Liver (tissue), 9 donors: ENCODE measurements around the gene LRRC36. TPM values are rescaled to one million over a fixed set of nuclear protein-coding genes. Genes with fewer than 3 reads are reported as not detected.
"Not testable (repeated sequence)": the region's sequence is repeated elsewhere in the genome, so short reads cannot be mapped to it uniquely, and the experiment has no call there.

Source experiments
- DNase-seq: peaks from one replicate; pipeline ENCODE4 v3.0.0-alpha.2; 2017; ENCODE audit warnings: low spot score
- H3K27ac ChIP-seq, 2 donors: one replicate each; pipeline ENCODE4 v1.7.0; 2013; ENCODE audit warnings: inconsistent platforms in 2 of 2, low read length in 2 of 2, control low read depth in 1 of 2, low read depth in 1 of 2, mild to moderate bottlenecking in 1 of 2
- H3K27me3 ChIP-seq, 4 donors: one replicate each; pipeline versions ENCODE4 v1.6.1 to v1.7.0; 2013; ENCODE audit warnings: low read length in 3 of 4, inconsistent platforms in 1 of 4, mild to moderate bottlenecking in 1 of 4, moderate library complexity in 1 of 4; ENCODE audit not compliant: control insufficient read depth in 4 of 4, insufficient read depth in 4 of 4
- H3K36me3 ChIP-seq, 4 donors: one replicate each; pipeline versions ENCODE4 v1.6.1 to v1.7.0; 2013; ENCODE audit warnings: low read length in 3 of 4, mild to moderate bottlenecking in 3 of 4, low read depth in 1 of 4, moderate library complexity in 1 of 4; ENCODE audit not compliant: control insufficient read depth in 4 of 4, insufficient read depth in 3 of 4
- H3K4me1 ChIP-seq, 4 donors: one replicate each; pipeline versions ENCODE4 v1.6.1 to v1.7.0; 2013; ENCODE audit warnings: low read length in 3 of 4, mild to moderate bottlenecking in 3 of 4, moderate library complexity in 1 of 4; ENCODE audit not compliant: control insufficient read depth in 4 of 4, insufficient read depth in 4 of 4
- H3K4me3 ChIP-seq, 3 donors: one replicate each; pipeline versions ENCODE4 v1.6.1 to v1.7.0; 2013; ENCODE audit warnings: low read length in 3 of 3, control low read depth in 1 of 3, low read depth in 1 of 3, mild to moderate bottlenecking in 1 of 3
- H3K9ac ChIP-seq, 2 donors: one replicate each; pipeline ENCODE4 v1.7.0; 2013; ENCODE audit warnings: low read length in 2 of 2, mild to moderate bottlenecking in 2 of 2, moderate library complexity in 2 of 2, control low read depth in 1 of 2, low read depth in 1 of 2
- H3K9me3 ChIP-seq, 4 donors: one replicate each; pipeline versions ENCODE4 v1.6.1 to v1.7.0; 2013; ENCODE audit warnings: low read length in 3 of 4; ENCODE audit not compliant: control insufficient read depth in 4 of 4
- EGR1 ChIP-seq, 2 donors: IDR thresholded peaks; 2 replicates each; pipeline ENCODE4 v1.6.1; 2016 to 2018; ENCODE audit warnings: antibody characterized with exemption in 2 of 2, low read depth in 2 of 2
- FOXA2 ChIP-seq: IDR thresholded peaks from 2 replicates; pipeline ENCODE4 v1.6.1; 2016; ENCODE audit warnings: antibody characterized with exemption
- GABPA ChIP-seq, 2 donors: IDR thresholded peaks in 1 of 2; conservative IDR thresholded peaks in 1 of 2; 2 replicates each; pipeline ENCODE4 v1.6.1; 2016; ENCODE audit warnings: antibody characterized with exemption in 2 of 2, mild to moderate bottlenecking in 1 of 2, moderate library complexity in 1 of 2
- RAD21 ChIP-seq, 2 donors: IDR thresholded peaks; 2 replicates each; pipeline ENCODE4 v1.6.1; 2016; ENCODE audit warnings: antibody characterized with exemption in 2 of 2, mild to moderate bottlenecking in 2 of 2
- YY1 ChIP-seq: IDR thresholded peaks from 2 replicates; pipeline ENCODE4 v1.6.1; 2016; ENCODE audit warnings: antibody characterized with exemption, mild to moderate bottlenecking
- WGBS: extraction: QIAGEN DNeasy Blood & Tissue Kit; methylation state at CpG from one replicate; pipeline ENCODE4 v1.1.7; 2013; 5-methylcytosine and 5-hydroxymethylcytosine counted together
- polyA plus RNA-seq, 2 donors: library from polyadenylated mRNA; stranded (reverse) in 1 of 2; unstranded in 1 of 2; fragments of 200-250 nt in 1 of 2; fragments of >200 nt in 1 of 2; fragmentation: Nextera tagmentation in 1 of 2; extraction: Ambion mirVana in 1 of 2; gene quantifications; one replicate each; pipeline versions ENCODE4 v1.2.1 to v1.2.3, GENCODE V29; 2013 to 2015
- total RNA-seq, 2 donors: library from RNA; depleted of rRNA; stranded (reverse); fragments of >200 nt; gene quantifications; one replicate each; pipeline ENCODE4 v1.2.3, GENCODE V29; 2014
- TF ChIP-seq, protein P1 (sequence below): fragments of 150-350 bp; IDR thresholded peaks from 2 replicates; pipeline ENCODE4 v1.5.1; 2017; ENCODE audit warnings: improper control_type of control experiment, low read depth, low read length; ENCODE audit not compliant: missing input control
- TF ChIP-seq, protein P2 (sequence below): IDR thresholded peaks from 2 replicates; pipeline ENCODE4 v1.6.1; 2016; ENCODE audit warnings: antibody characterized with exemption, mild to moderate bottlenecking
- TF ChIP-seq, protein P3 (sequence below): IDR thresholded peaks from 2 replicates; pipeline ENCODE4 v1.6.1; 2016; ENCODE audit warnings: antibody characterized with exemption
- donor health status: healthy.
- donor health status: healthy.
- donor health status: healthy.
- donor health status: healthy.
- donor health status: healthy.

LRRC36 gene
- total and polyA plus RNA-seq, 4 donors: 0.08 TPM; not detected in 3

DNA sequence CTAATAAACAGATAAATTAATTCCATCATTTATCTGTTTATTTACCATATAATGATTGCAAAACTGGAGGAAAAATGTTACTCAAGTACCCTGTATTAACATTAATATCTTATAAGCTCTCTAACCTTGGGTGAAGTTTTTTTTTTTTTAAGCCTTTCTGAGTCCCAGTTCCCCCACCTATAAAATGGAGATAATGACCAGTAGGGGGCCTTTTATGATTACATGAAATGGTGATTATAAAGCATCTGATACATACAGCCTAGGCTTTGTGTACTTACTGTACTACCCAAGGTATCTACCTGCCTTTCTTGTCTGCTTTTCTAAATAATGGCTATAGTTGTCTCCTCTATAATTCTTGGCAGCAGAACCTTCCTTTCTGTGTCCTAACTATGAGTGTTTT, 22.6 kb downstream of the LRRC36 start:
- TF ChIP-seq EGR1 (IDR thresholded peaks at IDR 0.05; ENCODE audit: low read depth in 2 of 2): no peak
- no peak for TF ChIP-seq GABPA (IDR thresholded peaks at IDR 0.05 in 1 of 2, conservative IDR thresholded peaks at IDR 0.05 in 1 of 2)
- TF ChIP-seq FOXA2: no peak
- TF ChIP-seq, protein P1, sequence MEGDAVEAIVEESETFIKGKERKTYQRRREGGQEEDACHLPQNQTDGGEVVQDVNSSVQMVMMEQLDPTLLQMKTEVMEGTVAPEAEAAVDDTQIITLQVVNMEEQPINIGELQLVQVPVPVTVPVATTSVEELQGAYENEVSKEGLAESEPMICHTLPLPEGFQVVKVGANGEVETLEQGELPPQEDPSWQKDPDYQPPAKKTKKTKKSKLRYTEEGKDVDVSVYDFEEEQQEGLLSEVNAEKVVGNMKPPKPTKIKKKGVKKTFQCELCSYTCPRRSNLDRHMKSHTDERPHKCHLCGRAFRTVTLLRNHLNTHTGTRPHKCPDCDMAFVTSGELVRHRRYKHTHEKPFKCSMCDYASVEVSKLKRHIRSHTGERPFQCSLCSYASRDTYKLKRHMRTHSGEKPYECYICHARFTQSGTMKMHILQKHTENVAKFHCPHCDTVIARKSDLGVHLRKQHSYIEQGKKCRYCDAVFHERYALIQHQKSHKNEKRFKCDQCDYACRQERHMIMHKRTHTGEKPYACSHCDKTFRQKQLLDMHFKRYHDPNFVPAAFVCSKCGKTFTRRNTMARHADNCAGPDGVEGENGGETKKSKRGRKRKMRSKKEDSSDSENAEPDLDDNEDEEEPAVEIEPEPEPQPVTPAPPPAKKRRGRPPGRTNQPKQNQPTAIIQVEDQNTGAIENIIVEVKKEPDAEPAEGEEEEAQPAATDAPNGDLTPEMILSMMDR: peak; percentile 12
- TF ChIP-seq RAD21 (IDR thresholded peaks at IDR 0.05): peak; percentile 33 to 43

DNA sequence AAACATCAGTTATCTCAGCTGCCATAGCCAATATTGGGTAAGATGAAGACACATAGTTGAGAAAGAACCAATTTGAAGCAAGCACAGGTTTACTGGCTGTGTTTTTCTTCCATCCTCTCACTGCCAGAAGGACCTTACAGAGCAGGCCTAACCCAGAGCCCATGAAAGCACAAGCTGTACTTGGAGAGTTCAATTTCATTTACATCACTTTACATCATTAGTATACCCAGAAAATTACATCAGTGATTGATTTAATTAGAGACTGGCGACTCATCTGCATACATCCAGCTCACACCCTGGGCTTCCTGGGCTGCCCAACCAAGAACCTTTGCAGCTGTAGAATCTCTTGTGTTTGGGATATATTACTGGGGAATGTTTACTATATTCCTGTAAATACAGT, 23.7 kb downstream of the LRRC36 start:
- peaks cover 0 to 6% (median 2%) of the 10 kb centered on the region in 4 donors for H3K4me1 ChIP-seq
- no peak overlapping the region for H3K27ac ChIP-seq
- DNase-seq: no peak
- no peak overlapping the region for H3K9ac ChIP-seq
- H3K36me3 ChIP-seq: no peaks in the 10 kb centered on the region
- no peaks in the 10 kb centered on the region for H3K27me3 ChIP-seq
- H3K4me3 ChIP-seq: no peak overlapping the region
- H3K9me3 ChIP-seq: no peaks in the 10 kb centered on the region
- WGBS: 96% methylated on average over 1 of the region's 1 CpG
- no peak for TF ChIP-seq RAD21 (IDR thresholded peaks at IDR 0.05)
- TF ChIP-seq, protein P1: no peak
- no peak for TF ChIP-seq YY1
- TF ChIP-seq, protein P2, sequence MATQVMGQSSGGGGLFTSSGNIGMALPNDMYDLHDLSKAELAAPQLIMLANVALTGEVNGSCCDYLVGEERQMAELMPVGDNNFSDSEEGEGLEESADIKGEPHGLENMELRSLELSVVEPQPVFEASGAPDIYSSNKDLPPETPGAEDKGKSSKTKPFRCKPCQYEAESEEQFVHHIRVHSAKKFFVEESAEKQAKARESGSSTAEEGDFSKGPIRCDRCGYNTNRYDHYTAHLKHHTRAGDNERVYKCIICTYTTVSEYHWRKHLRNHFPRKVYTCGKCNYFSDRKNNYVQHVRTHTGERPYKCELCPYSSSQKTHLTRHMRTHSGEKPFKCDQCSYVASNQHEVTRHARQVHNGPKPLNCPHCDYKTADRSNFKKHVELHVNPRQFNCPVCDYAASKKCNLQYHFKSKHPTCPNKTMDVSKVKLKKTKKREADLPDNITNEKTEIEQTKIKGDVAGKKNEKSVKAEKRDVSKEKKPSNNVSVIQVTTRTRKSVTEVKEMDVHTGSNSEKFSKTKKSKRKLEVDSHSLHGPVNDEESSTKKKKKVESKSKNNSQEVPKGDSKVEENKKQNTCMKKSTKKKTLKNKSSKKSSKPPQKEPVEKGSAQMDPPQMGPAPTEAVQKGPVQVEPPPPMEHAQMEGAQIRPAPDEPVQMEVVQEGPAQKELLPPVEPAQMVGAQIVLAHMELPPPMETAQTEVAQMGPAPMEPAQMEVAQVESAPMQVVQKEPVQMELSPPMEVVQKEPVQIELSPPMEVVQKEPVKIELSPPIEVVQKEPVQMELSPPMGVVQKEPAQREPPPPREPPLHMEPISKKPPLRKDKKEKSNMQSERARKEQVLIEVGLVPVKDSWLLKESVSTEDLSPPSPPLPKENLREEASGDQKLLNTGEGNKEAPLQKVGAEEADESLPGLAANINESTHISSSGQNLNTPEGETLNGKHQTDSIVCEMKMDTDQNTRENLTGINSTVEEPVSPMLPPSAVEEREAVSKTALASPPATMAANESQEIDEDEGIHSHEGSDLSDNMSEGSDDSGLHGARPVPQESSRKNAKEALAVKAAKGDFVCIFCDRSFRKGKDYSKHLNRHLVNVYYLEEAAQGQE: no peak
- no peak for TF ChIP-seq GABPA (IDR thresholded peaks at IDR 0.05 in 1 of 2, conservative IDR thresholded peaks at IDR 0.05 in 1 of 2)
- TF ChIP-seq, protein P3, sequence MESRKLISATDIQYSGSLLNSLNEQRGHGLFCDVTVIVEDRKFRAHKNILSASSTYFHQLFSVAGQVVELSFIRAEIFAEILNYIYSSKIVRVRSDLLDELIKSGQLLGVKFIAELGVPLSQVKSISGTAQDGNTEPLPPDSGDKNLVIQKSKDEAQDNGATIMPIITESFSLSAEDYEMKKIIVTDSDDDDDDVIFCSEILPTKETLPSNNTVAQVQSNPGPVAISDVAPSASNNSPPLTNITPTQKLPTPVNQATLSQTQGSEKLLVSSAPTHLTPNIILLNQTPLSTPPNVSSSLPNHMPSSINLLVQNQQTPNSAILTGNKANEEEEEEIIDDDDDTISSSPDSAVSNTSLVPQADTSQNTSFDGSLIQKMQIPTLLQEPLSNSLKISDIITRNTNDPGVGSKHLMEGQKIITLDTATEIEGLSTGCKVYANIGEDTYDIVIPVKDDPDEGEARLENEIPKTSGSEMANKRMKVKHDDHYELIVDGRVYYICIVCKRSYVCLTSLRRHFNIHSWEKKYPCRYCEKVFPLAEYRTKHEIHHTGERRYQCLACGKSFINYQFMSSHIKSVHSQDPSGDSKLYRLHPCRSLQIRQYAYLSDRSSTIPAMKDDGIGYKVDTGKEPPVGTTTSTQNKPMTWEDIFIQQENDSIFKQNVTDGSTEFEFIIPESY: no peak

More for the DNA sequence above, 22.6 kb downstream of the LRRC36 start:
- Histone ChIP-seq H3K4me3 (no peak overlapping the region), H3K9me3 (no peaks in the 10 kb centered on the region), H3K27me3 (no peaks in the 10 kb centered on the region), H3K27ac (no peak overlapping the region), H3K9ac (no peak overlapping the region), H3K36me3 (no peaks in the 10 kb centered on the region), H3K4me1 (peaks cover 0 to 6% (median 2%) of the 10 kb centered on the region in 4 donors)
- no peak for DNase-seq

DNA sequence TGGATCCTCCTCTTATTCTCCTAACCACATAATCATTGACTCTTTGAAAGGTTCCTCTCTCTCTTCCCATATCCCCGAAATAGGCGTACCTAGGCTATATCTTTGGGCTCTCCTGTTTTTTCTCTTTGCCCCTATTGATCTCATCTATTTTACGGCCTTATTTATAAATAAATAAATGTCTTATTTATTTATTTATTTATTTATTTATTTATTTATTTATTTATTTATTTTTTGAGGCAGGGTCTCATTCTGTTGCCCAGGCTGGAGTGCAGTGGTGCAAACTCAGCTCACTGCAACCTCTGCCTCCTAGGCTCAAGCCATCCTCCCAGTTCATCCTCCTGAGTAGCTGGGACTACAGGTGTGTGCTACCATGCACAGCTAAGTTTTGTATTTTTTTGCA, 25.8 kb downstream of the LRRC36 start:
- H3K4me1 ChIP-seq, H3K27me3 ChIP-seq, H3K27ac ChIP-seq, H3K36me3 ChIP-seq, DNase-seq, H3K4me3 ChIP-seq, H3K9ac ChIP-seq, H3K9me3 ChIP-seq: not testable (repeated sequence)
- WGBS: 95% methylated on average over 3 of the region's 3 CpGs
